Endothelial cell of umbilical vein (primary cell): ENCODE measurements around the gene GOLIM4. TPM values are rescaled to one million over a fixed set of nuclear protein-coding genes. Genes with fewer than 3 reads are reported as not detected.

ENCODE experiments used
- BruUV-seq: library from RNA; stranded (reverse); fragments of 400-500 nt; replicated peaks from 2 replicates; lab custom pipeline; 2021; lab: Mats Ljungman, UMichigan
- CTCF ChIA-PET: fragments of 300-600, 350-600 bp; sonication (Branson Sonifier 250); formaldehyde crosslinking; loops from one replicate; lab custom pipeline; 2021; ENCODE audit warnings: antibody characterized with exemption, inconsistent platforms; lab: Charles Lee
- POLR2A ChIA-PET: fragments of 300-600, 350-600 bp; sonication (Branson Sonifier 250); formaldehyde crosslinking; loops from one replicate; lab custom pipeline; 2021; ENCODE audit warnings: antibody characterized with exemption, inconsistent platforms; lab: Charles Lee
- DNase-seq: peaks from one replicate; pipeline ENCODE4 v3.0.0-alpha.2; 2011; ENCODE audit warnings: low read depth, low spot score
- FAIRE-seq: peaks from 2 replicates; lab custom pipeline; 2011; peaks lifted over from hg19 to GRCh38; lab: Jason Lieb, UNC
- H2AFZ ChIP-seq: 2 replicates; pipeline ENCODE4 v1.6.0; 2012; ENCODE audit warnings: low read depth, low read length, control low read depth, inconsistent platforms
- H3K27ac ChIP-seq: 2 replicates; pipeline ENCODE4 v1.5.1; 2011; ENCODE audit warnings: low read depth, mild to moderate bottlenecking, control low read depth, low read length, moderate library complexity; ENCODE audit not compliant: insufficient read depth
- H3K27me3 ChIP-seq, 2 experiments: 2 replicates each; pipeline versions ENCODE4 v1.6.0 to v1.6.1; 2011; ENCODE audit warnings: low read length in 2 of 2, mixed read lengths in 1 of 2; ENCODE audit not compliant: control insufficient read depth in 2 of 2, insufficient read depth in 2 of 2
- H3K36me3 ChIP-seq, 2 experiments: 2 replicates in 1 of 2; 3 replicates in 1 of 2; pipeline ENCODE4 v1.5.1; 2011; ENCODE audit warnings: low read length in 2 of 2, mild to moderate bottlenecking in 1 of 2, moderate library complexity in 1 of 2; ENCODE audit not compliant: control insufficient read depth in 2 of 2, insufficient read depth in 2 of 2; ENCODE audit errors: extremely low read depth in 1 of 2
- H3K4me1 ChIP-seq: 3 replicates; pipeline ENCODE4 v1.5.1; 2011; ENCODE audit warnings: mild to moderate bottlenecking, low read length; ENCODE audit not compliant: control insufficient read depth, insufficient read depth; ENCODE audit errors: extremely low read depth
- H3K4me2 ChIP-seq: 2 replicates; pipeline ENCODE4 v1.6.1; 2011; ENCODE audit warnings: low read length, control low read depth, mixed read lengths; ENCODE audit not compliant: insufficient read depth
- H3K4me3 ChIP-seq, 3 experiments: fragments of 200-600 bp in 1 of 3; sonication (generic), shearing (Covaris generic) in 1 of 3; replicated peaks in 1 of 3; 2 replicates each; pipeline ENCODE4 v1.5.1; 2011 to 2016; ENCODE audit warnings: control low read depth in 3 of 3, low read length in 3 of 3, mild to moderate bottlenecking in 2 of 3, inconsistent platforms in 1 of 3, low read depth in 1 of 3, moderate library complexity in 1 of 3; ENCODE audit not compliant: insufficient read depth in 1 of 3
- H3K79me2 ChIP-seq: 2 replicates; pipeline ENCODE4 v1.6.0; 2012; ENCODE audit warnings: low read length, inconsistent platforms; ENCODE audit not compliant: control insufficient read depth, insufficient read depth
- H3K9ac ChIP-seq: replicated peaks from 2 replicates; pipeline ENCODE3; 2011; ENCODE audit warnings: low read length, control low read depth; ENCODE audit not compliant: insufficient read depth; ENCODE audit errors: extremely low read depth
- H3K9me1 ChIP-seq: replicated peaks from 3 replicates; pipeline ENCODE4 v1.6.0; 2011; ENCODE audit warnings: mild to moderate bottlenecking, low read length; ENCODE audit not compliant: control insufficient read depth, insufficient read depth; ENCODE audit errors: extremely low read depth
- H3K9me3 ChIP-seq: replicated peaks from 2 replicates; pipeline ENCODE4 v1.5.1; 2012; ENCODE audit warnings: low read length, inconsistent platforms; ENCODE audit not compliant: control insufficient read depth, insufficient read depth
- H4K20me1 ChIP-seq: replicated peaks from 2 replicates; pipeline ENCODE3; 2011; ENCODE audit warnings: mild to moderate bottlenecking, low read length; ENCODE audit not compliant: control insufficient read depth, insufficient read depth; ENCODE audit errors: extremely low read depth
- EZH2 ChIP-seq: IDR thresholded peaks from 2 replicates; pipeline ENCODE4 v1.6.1; 2012; ENCODE audit warnings: borderline replicate concordance, low read depth, mild to moderate bottlenecking, moderate library complexity, low read length, inconsistent platforms; ENCODE audit not compliant: severe bottlenecking
- FOS ChIP-seq: IDR thresholded peaks from 2 replicates; pipeline ENCODE4 v1.6.1; 2011; ENCODE audit warnings: mild to moderate bottlenecking, low read length, moderate library complexity, borderline replicate concordance; ENCODE audit not compliant: insufficient read depth
- GATA2 ChIP-seq: IDR thresholded peaks from 2 replicates; pipeline ENCODE4 v1.7.0; 2011; ENCODE audit warnings: low read depth, mild to moderate bottlenecking, moderate library complexity, mixed read lengths, low read length; ENCODE audit not compliant: insufficient read length, insufficient read depth
- JUN ChIP-seq: IDR thresholded peaks from 2 replicates; pipeline ENCODE4 v1.6.1; 2011; ENCODE audit warnings: borderline replicate concordance, low read depth; ENCODE audit not compliant: insufficient read length, insufficient read depth
- MYC ChIP-seq: IDR thresholded peaks from one replicate; pipeline ENCODE4 v1.6.1; 2011; ENCODE audit warnings: mild to moderate bottlenecking, low read depth, low read length
- POLR2A ChIP-seq: IDR thresholded peaks from 2 replicates; pipeline ENCODE4 v1.6.1; 2012; ENCODE audit warnings: low read depth, mild to moderate bottlenecking, control low read depth, low read length
- POLR2AphosphoS5 ChIP-seq: IDR thresholded peaks from 2 replicates; pipeline ENCODE4 v1.6.1; 2012; ENCODE audit warnings: low read depth, mild to moderate bottlenecking, control low read depth, low read length, moderate library complexity; ENCODE audit not compliant: insufficient read depth
- dilution Hi-C: fragments of 300-500 bp; cut with MboI; formaldehyde crosslinking; loops from one replicate; pipeline ENCODE4 v1.15.0; 2019; ENCODE audit warnings: low sequenced_read_pairs; ENCODE audit not compliant: extremely low pct_ligation_motif_present
- intact Hi-C: fragments of 100-400 bp; cut with micrococcal nuclease; formaldehyde crosslinking; loops from one replicate; pipeline ENCODE4 v1.10.0; 2022
- polyA plus RNA-seq, 4 experiments: library from polyadenylated mRNA; depleted of rRNA in 3 of 4; stranded (reverse) in 3 of 4; unstranded in 1 of 4; fragments of >200 nt; gene quantifications; 2 replicates each; pipeline versions ENCODE4 v1.2.1 to v1.2.3, GENCODE V29; 2011 to 2012; ENCODE audit warnings: missing spikeins in 1 of 4
- total RNA-seq: library from RNA; stranded (reverse); gene quantifications from 2 replicates; pipeline ENCODE4 v1.2.3, GENCODE V29; 2021
- TF ChIP-seq, protein P1 (sequence below): IDR thresholded peaks from 2 replicates; pipeline ENCODE4 v1.6.1; 2011; ENCODE audit not compliant: insufficient read depth, insufficient read length
- TF ChIP-seq, protein P2 (sequence below), 2 donors: IDR thresholded peaks; 1 replicate in 1 of 2; 2 replicates in 1 of 2; pipeline ENCODE4 v1.5.1; 2011; ENCODE audit warnings: low read length in 2 of 2, mild to moderate bottlenecking in 2 of 2, moderate library complexity in 2 of 2, control low read depth in 1 of 2, inconsistent platforms in 1 of 2, low read depth in 1 of 2; ENCODE audit not compliant: insufficient read depth in 1 of 2; ENCODE audit errors: extremely low read depth in 1 of 2

Gene GOLIM4
- total and polyA plus RNA-seq, 2 donors (not counting 3 experiments of a cell fraction or from before 2014, with no cell fraction given), result 11.7 to 40.8 TPM

- TF ChIP-seq, protein P1, sequence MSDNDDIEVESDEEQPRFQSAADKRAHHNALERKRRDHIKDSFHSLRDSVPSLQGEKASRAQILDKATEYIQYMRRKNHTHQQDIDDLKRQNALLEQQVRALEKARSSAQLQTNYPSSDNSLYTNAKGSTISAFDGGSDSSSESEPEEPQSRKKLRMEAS, result no peak
- TF ChIP-seq FOS (no peak), POLR2A (no peak), JUN (no peak), GATA2 (no peak), EZH2 (no peak), POLR2AphosphoS5 (no peak), MYC (no peak)
- TF ChIP-seq, protein P2, sequence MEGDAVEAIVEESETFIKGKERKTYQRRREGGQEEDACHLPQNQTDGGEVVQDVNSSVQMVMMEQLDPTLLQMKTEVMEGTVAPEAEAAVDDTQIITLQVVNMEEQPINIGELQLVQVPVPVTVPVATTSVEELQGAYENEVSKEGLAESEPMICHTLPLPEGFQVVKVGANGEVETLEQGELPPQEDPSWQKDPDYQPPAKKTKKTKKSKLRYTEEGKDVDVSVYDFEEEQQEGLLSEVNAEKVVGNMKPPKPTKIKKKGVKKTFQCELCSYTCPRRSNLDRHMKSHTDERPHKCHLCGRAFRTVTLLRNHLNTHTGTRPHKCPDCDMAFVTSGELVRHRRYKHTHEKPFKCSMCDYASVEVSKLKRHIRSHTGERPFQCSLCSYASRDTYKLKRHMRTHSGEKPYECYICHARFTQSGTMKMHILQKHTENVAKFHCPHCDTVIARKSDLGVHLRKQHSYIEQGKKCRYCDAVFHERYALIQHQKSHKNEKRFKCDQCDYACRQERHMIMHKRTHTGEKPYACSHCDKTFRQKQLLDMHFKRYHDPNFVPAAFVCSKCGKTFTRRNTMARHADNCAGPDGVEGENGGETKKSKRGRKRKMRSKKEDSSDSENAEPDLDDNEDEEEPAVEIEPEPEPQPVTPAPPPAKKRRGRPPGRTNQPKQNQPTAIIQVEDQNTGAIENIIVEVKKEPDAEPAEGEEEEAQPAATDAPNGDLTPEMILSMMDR (IDR thresholded peaks at IDR 0.05; ENCODE audit: extremely low read depth in 1 of 2, insufficient read depth in 1 of 2, low read depth in 1 of 2, low read length in 2 of 2), result no peak
- dilution Hi-C loops (no loop called here), intact Hi-C loops (no loop called here)
- POLR2A ChIA-PET, result no interaction called here
- H3K9me3 ChIP-seq, result no peaks in the 10 kb centered on the region
- H3K4me2 ChIP-seq, result no peak overlapping the region
- H3K9me1 ChIP-seq, result no peaks in the 10 kb centered on the region
- H4K20me1 ChIP-seq, result no peaks in the 10 kb centered on the region
- no peaks in the 10 kb centered on the region for H3K79me2 ChIP-seq
- no peak overlapping the region for H3K27ac ChIP-seq
- H3K4me3 ChIP-seq, result no peak overlapping the region
- H3K9ac ChIP-seq, result no peak overlapping the region
- DNase-seq, result no peak
- BruUV-seq, result no TSS peak
- H3K36me3 ChIP-seq, result no peaks in the 10 kb centered on the region
- H2AFZ ChIP-seq, result no peak overlapping the region
- peaks cover 0 to 2% of the 10 kb centered on the region in 2 experiments for H3K27me3 ChIP-seq
- no peak for FAIRE-seq
- CTCF ChIA-PET, result no interaction called here
- no peaks in the 10 kb centered on the region for H3K4me1 ChIP-seq
Measured at GRCh38 chr3:168139947-168140346, 44.2 kb upstream of the GOLIM4 start.
